ENCODE results near the gene CACNA1C.
"Not testable (repeated sequence)": the region's sequence is repeated elsewhere in the genome, so short reads cannot be mapped to it uniquely, and the experiment has no call there.

CACNA1C gene

GRCh38 chr12:2248087-2248900 is 195.5 kb downstream of the CACNA1C start:
- Histone ChIP-seq H3K27ac (no peak overlapping the region), H3K4me3 (ENCODE audit: low read depth, low read length) (no peak overlapping the region), H3K9me3 (ENCODE audit: severe bottlenecking) (no peaks in the 10 kb centered on the region), H3K36me3 (no peaks in the 10 kb centered on the region), H3K27me3 (ENCODE audit: insufficient read depth, low read depth, severe bottlenecking) (no peaks in the 10 kb centered on the region)
- DNase-seq, result no peak
- TF ChIP-seq, protein P1, sequence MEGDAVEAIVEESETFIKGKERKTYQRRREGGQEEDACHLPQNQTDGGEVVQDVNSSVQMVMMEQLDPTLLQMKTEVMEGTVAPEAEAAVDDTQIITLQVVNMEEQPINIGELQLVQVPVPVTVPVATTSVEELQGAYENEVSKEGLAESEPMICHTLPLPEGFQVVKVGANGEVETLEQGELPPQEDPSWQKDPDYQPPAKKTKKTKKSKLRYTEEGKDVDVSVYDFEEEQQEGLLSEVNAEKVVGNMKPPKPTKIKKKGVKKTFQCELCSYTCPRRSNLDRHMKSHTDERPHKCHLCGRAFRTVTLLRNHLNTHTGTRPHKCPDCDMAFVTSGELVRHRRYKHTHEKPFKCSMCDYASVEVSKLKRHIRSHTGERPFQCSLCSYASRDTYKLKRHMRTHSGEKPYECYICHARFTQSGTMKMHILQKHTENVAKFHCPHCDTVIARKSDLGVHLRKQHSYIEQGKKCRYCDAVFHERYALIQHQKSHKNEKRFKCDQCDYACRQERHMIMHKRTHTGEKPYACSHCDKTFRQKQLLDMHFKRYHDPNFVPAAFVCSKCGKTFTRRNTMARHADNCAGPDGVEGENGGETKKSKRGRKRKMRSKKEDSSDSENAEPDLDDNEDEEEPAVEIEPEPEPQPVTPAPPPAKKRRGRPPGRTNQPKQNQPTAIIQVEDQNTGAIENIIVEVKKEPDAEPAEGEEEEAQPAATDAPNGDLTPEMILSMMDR (IDR thresholded peaks at IDR 0.05; ENCODE audit: low read depth, low read length), result no peak

DNA sequence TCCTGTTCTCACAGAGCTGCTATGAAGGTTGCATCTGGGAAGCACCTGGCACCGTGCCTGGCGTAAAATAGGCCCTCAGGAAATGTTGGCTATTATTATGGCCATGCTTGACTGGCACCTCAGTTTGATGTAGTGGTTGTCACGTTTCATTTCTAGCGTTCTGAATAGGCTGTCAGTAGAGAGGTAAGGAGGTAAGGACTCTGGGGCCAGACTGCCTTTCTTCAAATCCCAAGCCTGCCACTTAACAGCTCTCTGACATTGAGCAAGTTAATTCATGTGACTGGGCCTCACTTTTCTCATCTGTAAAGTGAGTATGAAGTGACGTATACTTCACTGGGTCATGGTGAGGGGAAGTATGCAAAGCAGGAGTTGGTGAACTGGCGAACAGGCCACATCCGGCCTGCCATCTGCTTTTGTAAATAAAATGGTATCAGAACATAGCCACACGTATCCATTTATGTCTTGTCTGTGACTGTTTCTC is 196.2 kb downstream of the CACNA1C start:
- DNase-seq, result no peak
- TF ChIP-seq, protein P1 (IDR thresholded peaks at IDR 0.05; ENCODE audit: low read depth, low read length), result no peak
- Histone ChIP-seq H3K27me3 (ENCODE audit: insufficient read depth, low read depth, severe bottlenecking) (no peaks in the 10 kb centered on the region), H3K9me3 (ENCODE audit: severe bottlenecking) (no peaks in the 10 kb centered on the region), H3K4me3 (ENCODE audit: low read depth, low read length) (no peak overlapping the region), H3K36me3 (no peaks in the 10 kb centered on the region), H3K27ac (no peak overlapping the region)

- no peak overlapping the region for H3K27ac ChIP-seq
- no peak for DNase-seq
These were observed 198.0 kb downstream of the CACNA1C start for GRCh38 chr12:2250797-2251196.

GRCh38 chr12:2251526-2252209 is 198.9 kb downstream of the CACNA1C start:
- no peak overlapping the region for H3K27ac ChIP-seq
- no peaks in the 10 kb centered on the region for H3K27me3 ChIP-seq (ENCODE audit: insufficient read depth, low read depth, severe bottlenecking)
- DNase-seq, result no peak
- no peak overlapping the region for H3K4me3 ChIP-seq (ENCODE audit: low read depth, low read length)
- no peaks in the 10 kb centered on the region for H3K9me3 ChIP-seq (ENCODE audit: severe bottlenecking)
- no peaks in the 10 kb centered on the region for H3K36me3 ChIP-seq
- TF ChIP-seq, protein P1 (IDR thresholded peaks at IDR 0.05; ENCODE audit: low read depth, low read length), result no peak

More at GRCh38 chr12:2250797-2251196, 198.0 kb downstream of the CACNA1C start:
- Histone ChIP-seq H3K4me3 (ENCODE audit: low read depth, low read length) (no peak overlapping the region), H3K27me3 (ENCODE audit: insufficient read depth, low read depth, severe bottlenecking) (no peaks in the 10 kb centered on the region), H3K9me3 (ENCODE audit: severe bottlenecking) (no peaks in the 10 kb centered on the region), H3K36me3 (no peaks in the 10 kb centered on the region)
- TF ChIP-seq, protein P1 (IDR thresholded peaks at IDR 0.05; ENCODE audit: low read depth, low read length), result no peak

DNA sequence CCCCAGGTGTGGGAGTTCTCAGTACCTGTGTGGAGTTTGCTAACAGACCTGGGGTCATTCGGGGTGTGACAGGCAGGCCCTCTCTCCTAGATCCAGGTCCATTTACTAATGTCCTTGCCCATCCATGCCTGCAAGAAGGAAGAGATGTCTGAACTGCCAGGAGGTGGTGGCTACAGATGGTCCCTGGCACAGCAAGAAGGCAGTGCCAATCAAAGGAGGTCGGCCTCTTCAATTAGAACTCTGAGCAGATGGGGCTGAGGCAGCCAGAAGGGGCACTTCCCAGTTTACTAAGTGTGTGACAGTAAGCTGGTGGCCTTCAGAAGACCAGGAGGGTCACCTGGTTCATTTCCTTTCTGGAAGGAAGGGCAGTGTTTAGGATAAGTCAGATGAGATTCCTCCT is 202.5 kb downstream of the CACNA1C start:
- H3K27me3 ChIP-seq (ENCODE audit: insufficient read depth, low read depth, severe bottlenecking), result no peaks in the 10 kb centered on the region
- no peaks in the 10 kb centered on the region for H3K36me3 ChIP-seq
- TF ChIP-seq, protein P1 (IDR thresholded peaks at IDR 0.05; ENCODE audit: low read depth, low read length), result no peak
- H3K4me3 ChIP-seq (ENCODE audit: low read depth, low read length), result no peak overlapping the region
- DNase-seq, result no peak
- no peaks in the 10 kb centered on the region for H3K9me3 ChIP-seq (ENCODE audit: severe bottlenecking)
- H3K27ac ChIP-seq, result no peak overlapping the region

- DNase-seq; H3K27ac ChIP-seq; H3K27me3 ChIP-seq (ENCODE audit: insufficient read depth, low read depth, severe bottlenecking); H3K4me3 ChIP-seq (ENCODE audit: low read depth, low read length); H3K36me3 ChIP-seq; H3K9me3 ChIP-seq (ENCODE audit: severe bottlenecking): not testable (repeated sequence)
These were observed 202.9 kb downstream of the CACNA1C start for GRCh38 chr12:2255731-2256130.
